Measurements from ENCODE around the gene CYBRD1.
A peak's percentile ranks its signal among the peaks of the same experiment; 100 is the strongest.

The CYBRD1 gene

DNA sequence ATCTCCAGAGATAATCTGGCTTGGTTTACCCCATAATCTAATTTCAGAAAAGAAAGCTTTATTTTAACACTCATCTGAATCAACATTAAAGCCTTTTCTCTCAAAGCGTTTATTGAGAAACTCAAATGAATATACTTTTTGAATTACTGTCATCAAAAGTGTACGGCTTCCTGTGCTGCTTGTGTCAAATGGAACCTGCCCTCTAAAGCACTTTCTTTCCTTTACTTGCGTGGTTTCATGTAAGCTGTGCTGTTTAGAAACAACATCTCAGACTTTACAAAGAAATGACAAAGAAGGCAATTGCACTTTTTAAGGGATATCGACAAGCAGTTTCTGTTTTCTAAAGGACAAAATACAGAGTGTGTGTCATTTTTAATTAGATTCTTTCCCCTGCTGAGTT is 35.1 kb downstream of the CYBRD1 start:
- DNase-seq = no peak

- no peak for DNase-seq
These were observed 41.0 kb downstream of the CYBRD1 start for GRCh38 chr2:171563301-171563700.

GRCh38 chr2:171564463-171564862 is 42.2 kb downstream of the CYBRD1 start:
- no peak for DNase-seq

- no peak for DNase-seq
These were observed 43.8 kb downstream of the CYBRD1 start for GRCh38 chr2:171566057-171566456.

- DNase-seq = no peak
These were observed 44.5 kb downstream of the CYBRD1 start for GRCh38 chr2:171566753-171567152.

DNA sequence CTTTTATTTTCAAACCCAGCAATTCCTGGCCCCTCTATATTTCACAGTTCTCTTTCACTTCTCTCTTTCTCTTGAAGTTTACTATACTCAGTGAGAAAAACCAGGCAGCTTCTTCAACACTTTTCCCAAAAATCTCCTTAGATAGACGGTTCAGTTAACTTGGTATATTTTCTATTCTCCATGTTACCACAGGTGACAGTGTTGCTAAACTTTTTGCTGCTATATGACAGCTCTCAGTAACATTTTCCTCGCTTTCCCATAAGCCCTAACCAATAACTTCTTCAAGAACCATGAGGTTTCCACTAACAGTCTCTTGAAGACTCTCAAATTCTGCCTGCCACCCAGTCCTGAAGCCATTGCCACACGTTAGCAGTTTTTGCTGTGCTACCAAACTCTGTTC is 45.8 kb downstream of the CYBRD1 start:
- DNase-seq = no peak

DNA sequence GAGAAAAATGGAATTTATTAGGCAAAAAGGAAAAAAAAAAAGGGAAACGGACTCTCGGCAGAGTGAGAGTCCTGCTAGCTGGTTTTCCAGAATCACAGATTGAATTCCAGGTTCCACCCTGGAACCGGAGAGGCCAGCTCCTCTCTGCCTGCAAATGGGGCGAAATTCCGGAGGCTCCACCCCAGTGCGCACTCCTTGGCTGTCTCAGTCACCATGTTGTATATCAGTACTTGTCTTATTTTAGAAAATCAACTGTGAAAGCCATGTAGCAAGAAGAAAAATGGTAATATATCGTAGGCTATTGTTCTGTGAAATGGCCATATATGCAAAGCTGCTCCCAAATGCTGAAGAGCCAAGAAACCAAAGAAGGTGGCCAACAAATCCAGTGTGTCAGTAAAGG is 49.4 kb downstream of the CYBRD1 start:
- DNase-seq = no peak

- DNase-seq = peak; percentile 85
These were observed 52.0 kb downstream of the CYBRD1 start for GRCh38 chr2:171574149-171574795.

DNA sequence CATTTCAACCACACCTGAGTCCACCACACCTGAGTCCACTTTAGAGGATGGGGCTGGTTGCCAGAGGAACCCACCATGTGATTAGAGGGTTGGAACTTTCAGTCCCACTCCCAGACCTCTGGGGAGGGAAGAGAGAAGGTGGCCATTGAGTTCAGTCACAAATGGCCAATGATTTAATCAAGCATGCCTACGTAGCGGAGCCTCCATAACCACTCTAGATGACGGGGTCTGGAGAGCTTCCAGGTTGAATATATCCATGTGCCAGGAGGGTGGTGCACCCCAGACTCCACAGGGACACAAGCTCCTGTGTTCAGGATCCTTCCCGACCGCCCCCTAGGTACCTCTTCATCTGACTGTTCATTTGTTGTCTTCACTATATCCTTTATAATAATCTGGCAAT is 53.3 kb downstream of the CYBRD1 start:
- DNase-seq = no peak

DNA sequence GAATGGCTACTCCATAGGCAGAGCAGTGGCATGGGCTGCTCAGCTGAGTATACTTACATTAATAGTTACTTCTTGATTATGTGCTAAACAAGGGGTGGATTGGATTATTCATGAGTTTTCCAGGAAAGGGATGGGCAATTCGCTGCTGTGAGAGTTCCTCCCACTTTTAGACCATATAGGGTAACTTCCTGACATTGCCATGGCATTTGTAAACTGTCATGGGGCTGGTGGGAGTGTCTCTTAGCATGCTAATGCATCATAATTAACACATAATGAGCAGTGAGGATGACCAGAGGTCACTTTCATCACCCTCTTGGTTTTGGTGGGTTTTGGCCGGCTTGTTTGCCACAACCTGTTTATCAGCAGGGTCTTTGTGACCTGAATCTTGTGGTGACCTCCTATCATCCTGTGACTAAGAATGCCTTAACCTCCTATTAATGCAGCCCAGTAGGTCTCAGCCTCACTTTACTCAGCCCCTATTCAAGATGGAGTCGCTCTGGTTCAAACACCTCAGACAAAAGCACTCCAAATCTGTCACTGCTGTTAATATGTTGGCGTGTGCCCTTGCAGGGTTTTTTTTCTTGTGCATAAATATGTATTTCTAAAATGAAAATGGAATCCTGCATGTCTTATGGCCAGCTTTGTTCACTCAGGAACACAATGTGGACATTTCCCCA is 56.0 kb downstream of the CYBRD1 start:
- DNase-seq = no peak

GRCh38 chr2:171579481-171579880 is 57.2 kb downstream of the CYBRD1 start:
- no peak for DNase-seq

- DNase-seq = no peak
These were observed 61.3 kb downstream of the CYBRD1 start for GRCh38 chr2:171583566-171583965.

GRCh38 chr2:171584001-171584400 is 61.7 kb downstream of the CYBRD1 start:
- DNase-seq = no peak

- no peak for DNase-seq
These were observed 64.9 kb downstream of the CYBRD1 start for GRCh38 chr2:171587132-171587531.

GRCh38 chr2:171587567-171587966 is 65.3 kb downstream of the CYBRD1 start:
- no peak for DNase-seq

DNA sequence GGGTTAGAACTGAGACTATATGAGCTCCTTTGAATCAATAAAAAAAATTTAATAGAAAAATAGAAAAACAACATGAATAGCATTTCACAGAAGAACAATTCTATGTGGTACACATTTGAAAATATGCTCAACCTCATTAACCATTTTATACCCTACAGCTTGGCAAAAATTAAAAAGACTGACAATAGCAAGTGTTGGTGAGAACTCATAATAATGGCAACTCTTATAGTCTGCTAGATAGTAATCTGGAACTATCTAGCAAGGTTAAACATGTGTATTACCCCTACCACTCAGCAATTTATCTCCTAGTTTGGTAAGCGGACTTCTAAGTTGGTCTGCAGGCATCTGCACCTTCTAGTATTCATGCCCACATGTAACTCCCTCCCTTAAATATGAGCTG is 67.8 kb downstream of the CYBRD1 start:
- no peak for DNase-seq

DNA sequence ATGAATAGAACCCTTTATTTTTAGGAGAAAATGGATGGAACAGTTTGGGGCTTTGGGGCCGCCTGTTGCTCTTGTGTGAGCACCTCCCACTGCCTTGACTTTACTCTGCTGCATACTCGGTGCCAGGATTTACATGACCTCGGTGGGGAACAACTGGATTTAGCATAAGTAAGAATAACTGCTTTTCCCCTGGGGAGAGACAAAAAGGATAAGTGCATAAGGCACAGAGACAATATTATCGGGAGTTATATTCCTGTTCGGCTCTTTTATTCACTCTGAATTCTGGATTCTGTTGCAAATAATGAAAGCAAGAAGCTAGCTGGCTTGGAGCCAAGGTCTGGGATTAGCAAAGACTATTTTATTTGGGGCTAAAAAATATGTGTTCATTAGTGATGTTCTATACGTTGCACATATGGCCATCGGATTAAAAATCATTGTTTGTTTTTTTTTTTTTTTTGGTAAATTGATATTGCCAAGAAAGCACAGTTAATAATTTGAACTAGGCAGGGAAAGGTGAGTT is 69.8 kb downstream of the CYBRD1 start:
- DNase-seq = no peak

DNA sequence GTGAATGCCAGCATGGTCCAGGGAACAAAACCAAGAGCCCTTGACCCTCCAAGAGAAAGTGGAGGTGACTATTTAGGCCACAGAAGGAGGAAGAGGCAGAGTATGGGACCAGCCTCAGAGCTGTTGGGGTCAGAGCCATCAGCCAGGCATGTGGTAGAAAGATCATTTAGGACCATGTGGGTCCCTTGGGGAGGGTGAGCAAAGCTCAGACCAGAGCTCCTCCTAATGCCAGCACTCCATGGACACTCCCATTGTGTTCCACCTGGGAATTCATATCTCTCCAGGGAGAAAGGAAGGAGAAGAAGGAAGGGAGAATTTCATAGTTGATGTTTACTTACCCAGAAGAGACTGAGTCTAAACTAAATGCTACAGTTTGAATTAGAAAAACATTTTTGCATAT is 73.2 kb downstream of the CYBRD1 start:
- DNase-seq = no peak

- no peak for DNase-seq
These were observed 73.6 kb downstream of the CYBRD1 start for GRCh38 chr2:171595896-171596295.

DNA sequence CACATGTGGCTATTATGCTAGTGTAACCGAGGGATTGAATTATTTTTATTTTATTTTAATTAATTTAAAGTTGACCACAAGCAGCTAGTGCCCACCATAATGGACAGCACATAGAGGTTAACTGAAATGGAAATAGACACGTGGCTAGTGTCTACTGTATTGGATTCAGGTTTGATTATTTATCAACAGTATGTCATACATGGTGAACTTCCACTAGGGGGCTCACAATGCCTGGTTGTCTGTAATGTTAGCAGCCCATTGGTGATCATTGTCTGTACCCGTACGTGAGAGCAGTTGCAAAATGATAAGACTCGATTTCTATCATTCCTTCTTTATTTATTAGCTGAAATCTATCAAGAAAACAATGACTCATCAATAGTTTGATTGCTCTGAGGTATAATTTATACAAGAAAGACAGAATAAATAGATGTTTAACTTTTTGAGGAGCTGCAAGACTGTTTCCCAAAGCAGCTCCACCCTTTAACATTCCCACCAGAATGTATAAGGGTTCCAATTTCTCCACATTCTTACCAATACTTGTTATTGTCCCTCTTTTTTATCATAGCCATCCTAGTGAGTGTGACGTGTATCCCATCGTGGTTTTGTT is 76.5 kb downstream of the CYBRD1 start:
- peak; percentile 61 for DNase-seq

DNA sequence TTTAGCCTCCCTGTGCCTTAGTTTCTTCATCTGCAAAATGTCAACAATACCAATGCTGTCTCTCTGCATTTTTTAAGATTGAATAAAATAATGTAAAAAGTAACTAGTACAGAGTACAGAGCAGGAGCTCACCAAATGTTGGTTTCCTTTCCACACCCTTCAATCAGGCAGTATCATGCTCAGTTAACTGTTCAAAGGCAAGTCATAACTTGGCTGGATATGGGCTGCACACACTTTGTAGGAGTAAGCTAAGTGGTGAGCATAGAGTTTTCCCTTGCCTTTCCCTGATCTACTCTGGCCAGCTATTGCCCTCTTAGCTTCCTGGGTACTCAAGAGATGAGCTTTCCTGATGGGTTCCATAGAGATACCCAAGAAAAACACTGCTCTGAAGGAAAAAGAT is 77.9 kb downstream of the CYBRD1 start:
- DNase-seq = no peak

- DNase-seq = no peak
These were observed 80.1 kb downstream of the CYBRD1 start for GRCh38 chr2:171602352-171602751.

Measured in stimulated activated CD4-positive, alpha-beta T cell treated with anti-CD3 and anti-CD28 coated beads, Interleukin-4, amount 100 ng/mL, for 24 hours (primary cell).